ENCODE measurements around the gene PDGFA.

GRCh38 chr7:553636-554111, 34.0 kb upstream of the PDGFA start:
- TF ChIP-seq POLR2A (IDR thresholded peaks at IDR 0.05) (no peak), CTCF (IDR thresholded peaks at IDR 0.05) (no peak)
